Thyroid gland (tissue), 4 donors: Measurements from ENCODE around the gene DNAJC13.

Experiments
- CTCF ChIP-seq, 6 experiments: fragments of 200-600 bp in 3 of 6; fragments of 450-650 bp in 3 of 6; sonication (generic) in 3 of 6; IDR thresholded peaks; one replicate each; pipeline ENCODE4 v1.5.1; 2016 to 2019; ENCODE audit warnings: antibody characterized with exemption in 6 of 6, mild to moderate bottlenecking in 2 of 6, inconsistent platforms in 1 of 6, moderate library complexity in 1 of 6
- POLR2A ChIP-seq, 2 donors: fragments of 450-650 bp; IDR thresholded peaks; one replicate each; pipeline ENCODE4 v1.6.1; 2017; ENCODE audit warnings: antibody characterized with exemption in 2 of 2, mild to moderate bottlenecking in 2 of 2, moderate library complexity in 1 of 2

GRCh38 chr3:132380920-132381319 lies 36.4 kb upstream of the DNAJC13 start:
- TF ChIP-seq CTCF (IDR thresholded peaks at IDR 0.05) (no peak), POLR2A (IDR thresholded peaks at IDR 0.05) (no peak)
